ENCODE data around the gene MVP. TPM values are rescaled to one million over a fixed set of nuclear protein-coding genes. Genes with fewer than 3 reads are reported as not detected.

The MVP gene
- total RNA-seq, 1 donor, result 273 TPM

DNA sequence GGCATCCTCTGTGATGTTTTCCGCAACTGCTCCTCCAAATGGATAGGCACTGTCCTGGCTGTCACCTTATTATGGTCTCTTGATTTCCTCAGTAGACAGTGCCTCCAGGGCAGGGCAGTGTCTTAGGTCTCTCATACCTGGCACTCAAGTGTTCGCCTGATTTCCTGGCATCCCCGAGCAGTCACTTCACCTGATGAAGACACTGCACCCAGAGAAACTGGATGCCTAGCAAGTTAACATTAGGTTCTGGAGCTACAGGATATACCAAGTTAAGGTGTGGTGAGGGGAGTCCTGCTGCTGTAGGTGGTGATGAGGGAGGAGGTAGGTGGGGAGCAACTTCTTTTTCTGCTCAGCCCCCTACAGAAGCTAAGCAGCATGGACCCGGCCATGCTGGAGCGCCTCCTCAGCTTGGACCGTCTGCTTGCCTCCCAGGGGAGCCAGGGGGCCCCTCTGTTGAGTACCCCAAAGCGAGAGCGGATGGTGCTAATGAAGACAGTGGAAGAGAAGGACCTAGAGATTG lies 17.8 kb upstream of the MVP start:
- peaks cover 50% of the 10 kb centered on the region for H3K36me3 ChIP-seq (ENCODE audit: insufficient read depth, low read length)

DNA sequence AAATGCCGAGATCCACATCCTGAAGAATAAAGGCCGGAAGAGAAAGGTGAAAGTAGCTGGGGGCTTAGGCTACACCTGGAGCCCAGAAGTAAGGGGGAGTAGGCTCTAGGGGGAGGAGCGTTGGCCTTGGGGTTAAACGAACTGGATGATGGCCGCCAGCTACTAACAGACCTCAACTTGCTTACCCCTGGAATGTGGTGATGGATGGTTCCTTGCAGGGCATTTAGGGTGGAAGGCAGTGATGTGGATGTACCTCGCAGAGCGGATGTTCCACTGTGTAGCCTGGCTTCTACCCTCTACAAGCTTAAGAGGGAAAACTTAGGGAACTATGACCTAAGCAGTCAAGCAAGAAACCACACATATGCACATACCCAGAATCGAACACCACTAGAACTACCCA lies 16.2 kb upstream of the MVP start:
- Histone ChIP-seq H3K4me2 (ENCODE audit: insufficient read depth, low read length) (peak overlapping the region; percentile 96), H4K20me1 (ENCODE audit: insufficient read depth, low read length) (peaks cover 5% of the 10 kb centered on the region), H3K27me3 (ENCODE audit: insufficient read depth, low read length) (no peaks in the 10 kb centered on the region), H3K4me1 (ENCODE audit: insufficient read depth, low read length) (peaks cover 18% of the 10 kb centered on the region), H2AFZ (ENCODE audit: low read length) (no peak overlapping the region), H3K4me3 (ENCODE audit: insufficient read depth, low read length) (no peak overlapping the region), H3K36me3 (ENCODE audit: insufficient read depth, low read length) (peaks cover 43% of the 10 kb centered on the region), H3K79me2 (ENCODE audit: insufficient read depth, low read length) (peaks cover 11% of the 10 kb centered on the region), H3K9me3 (ENCODE audit: low read depth, low read length) (no peaks in the 10 kb centered on the region), H3K27ac (ENCODE audit: low read depth, low read length) (no peak overlapping the region)
- TF ChIP-seq, protein P1, sequence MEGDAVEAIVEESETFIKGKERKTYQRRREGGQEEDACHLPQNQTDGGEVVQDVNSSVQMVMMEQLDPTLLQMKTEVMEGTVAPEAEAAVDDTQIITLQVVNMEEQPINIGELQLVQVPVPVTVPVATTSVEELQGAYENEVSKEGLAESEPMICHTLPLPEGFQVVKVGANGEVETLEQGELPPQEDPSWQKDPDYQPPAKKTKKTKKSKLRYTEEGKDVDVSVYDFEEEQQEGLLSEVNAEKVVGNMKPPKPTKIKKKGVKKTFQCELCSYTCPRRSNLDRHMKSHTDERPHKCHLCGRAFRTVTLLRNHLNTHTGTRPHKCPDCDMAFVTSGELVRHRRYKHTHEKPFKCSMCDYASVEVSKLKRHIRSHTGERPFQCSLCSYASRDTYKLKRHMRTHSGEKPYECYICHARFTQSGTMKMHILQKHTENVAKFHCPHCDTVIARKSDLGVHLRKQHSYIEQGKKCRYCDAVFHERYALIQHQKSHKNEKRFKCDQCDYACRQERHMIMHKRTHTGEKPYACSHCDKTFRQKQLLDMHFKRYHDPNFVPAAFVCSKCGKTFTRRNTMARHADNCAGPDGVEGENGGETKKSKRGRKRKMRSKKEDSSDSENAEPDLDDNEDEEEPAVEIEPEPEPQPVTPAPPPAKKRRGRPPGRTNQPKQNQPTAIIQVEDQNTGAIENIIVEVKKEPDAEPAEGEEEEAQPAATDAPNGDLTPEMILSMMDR (IDR thresholded peaks at IDR 0.05; ENCODE audit: extremely low read depth, low read depth, low read length), result no peak
- peak; percentile 22 for DNase-seq (ENCODE audit: insufficient read length, low spot score, missing footprints)

More for the DNA sequence above, 17.8 kb upstream of the MVP start:
- peak; percentile 30 for DNase-seq (ENCODE audit: insufficient read length, low spot score, missing footprints)
- Histone ChIP-seq H3K4me3 (ENCODE audit: insufficient read depth, low read length) (no peak overlapping the region), H3K27ac (ENCODE audit: low read depth, low read length) (no peak overlapping the region), H3K9me3 (ENCODE audit: low read depth, low read length) (no peaks in the 10 kb centered on the region), H4K20me1 (ENCODE audit: insufficient read depth, low read length) (no peaks in the 10 kb centered on the region), H3K4me1 (ENCODE audit: insufficient read depth, low read length) (peaks cover 6% of the 10 kb centered on the region), H2AFZ (ENCODE audit: low read length) (no peak overlapping the region), H3K4me2 (ENCODE audit: insufficient read depth, low read length) (no peak overlapping the region), H3K27me3 (ENCODE audit: insufficient read depth, low read length) (no peaks in the 10 kb centered on the region), H3K79me2 (ENCODE audit: insufficient read depth, low read length) (no peaks in the 10 kb centered on the region)
- TF ChIP-seq, protein P1 (IDR thresholded peaks at IDR 0.05; ENCODE audit: extremely low read depth, low read depth, low read length), result no peak

DNA sequence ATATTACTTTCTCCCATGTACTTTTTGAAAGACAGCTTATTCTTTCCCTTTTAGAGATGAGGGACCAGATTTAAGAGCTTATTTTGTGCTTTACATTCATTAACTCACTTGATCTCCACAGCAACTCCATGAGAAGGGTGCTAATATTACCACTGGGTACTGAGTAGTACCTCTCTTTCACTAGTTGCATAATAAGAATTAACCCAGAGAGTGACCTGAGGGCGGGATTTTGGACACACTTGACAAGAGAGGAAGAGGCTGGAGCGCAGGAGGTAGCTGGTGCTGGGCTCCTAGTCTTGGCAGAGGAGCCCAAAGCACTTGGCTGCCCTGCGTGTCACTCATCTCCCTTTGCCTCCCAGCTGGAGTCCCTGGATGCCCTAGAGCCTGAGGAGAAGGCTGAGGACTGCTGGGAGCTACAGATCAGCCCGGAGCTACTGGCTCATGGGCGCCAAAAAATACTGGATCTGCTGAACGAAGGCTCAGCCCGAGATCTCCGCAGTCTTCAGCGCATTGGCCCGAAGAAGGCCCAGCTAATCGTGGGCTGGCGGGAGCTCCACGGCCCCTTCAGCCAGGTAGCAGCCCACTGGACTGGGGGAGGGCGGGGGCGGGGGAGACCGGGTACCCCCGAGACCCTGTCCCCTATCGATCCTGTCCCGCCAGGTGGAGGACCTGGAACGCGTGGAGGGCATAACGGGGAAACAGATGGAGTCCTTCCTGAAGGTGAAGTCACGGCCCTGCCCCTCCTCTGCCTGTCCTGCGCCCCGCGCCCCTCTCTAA lies 15.6 kb upstream of the MVP start:
- DNase-seq (ENCODE audit: insufficient read length, low spot score, missing footprints), result peak; percentile 92
- Histone ChIP-seq H3K36me3 (ENCODE audit: insufficient read depth, low read length) (peaks cover 41% of the 10 kb centered on the region), H3K4me1 (ENCODE audit: insufficient read depth, low read length) (peaks cover 23% of the 10 kb centered on the region), H3K27me3 (ENCODE audit: insufficient read depth, low read length) (no peaks in the 10 kb centered on the region), H4K20me1 (ENCODE audit: insufficient read depth, low read length) (peaks cover 10% of the 10 kb centered on the region), H3K9me3 (ENCODE audit: low read depth, low read length) (no peaks in the 10 kb centered on the region), H3K4me2 (ENCODE audit: insufficient read depth, low read length) (peak overlapping the region; percentile 96), H3K4me3 (ENCODE audit: insufficient read depth, low read length) (peak overlapping the region; percentile 90), H3K27ac (ENCODE audit: low read depth, low read length) (peak overlapping the region; percentile 80), H3K79me2 (ENCODE audit: insufficient read depth, low read length) (peaks cover 16% of the 10 kb centered on the region), H2AFZ (ENCODE audit: low read length) (peak overlapping the region; percentile 86)
- TF ChIP-seq, protein P1 (IDR thresholded peaks at IDR 0.05; ENCODE audit: extremely low read depth, low read depth, low read length), result no peak
